OCI-LY7 (cell line): ENCODE data around the gene ERCC6.

Experiments used
- EZH2phosphoT487 ChIP-seq: fragments of 200-600 bp; sonication (generic); IDR thresholded peaks from 2 replicates; pipeline ENCODE4 v1.6.1; 2018; ENCODE audit warnings: low read depth, borderline replicate concordance, mild to moderate bottlenecking, mixed run types, antibody characterized with exemption, low read length, moderate library complexity, mixed read lengths
- TF ChIP-seq, protein P1 (sequence below): fragments of 200-600 bp; sonication (generic); conservative IDR thresholded peaks from 2 replicates; pipeline ENCODE4 v1.5.1; 2014; ENCODE audit warnings: mild to moderate bottlenecking, antibody characterized with exemption, low read length, moderate library complexity, mixed read lengths

DNA sequence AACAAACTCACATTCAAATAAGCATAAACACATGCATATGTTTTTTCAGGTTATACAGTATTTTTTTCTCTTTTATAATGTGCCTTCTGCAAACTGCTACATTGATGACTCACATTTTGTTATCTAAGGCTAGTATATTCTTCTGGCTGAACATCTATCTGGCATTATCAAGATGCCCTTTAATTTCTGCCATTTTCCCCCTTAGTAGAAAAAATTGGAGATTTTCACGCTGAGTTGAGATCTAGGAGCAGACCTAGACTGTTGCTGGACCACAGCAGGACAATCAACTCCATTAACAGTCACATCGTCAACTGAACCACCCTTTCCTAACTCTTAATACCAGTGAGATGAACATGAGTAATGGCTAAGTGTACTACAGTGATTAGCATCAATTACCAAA is 41.6 kb downstream of the ERCC6 start:
- no peak for TF ChIP-seq EZH2phosphoT487
- TF ChIP-seq, protein P1, sequence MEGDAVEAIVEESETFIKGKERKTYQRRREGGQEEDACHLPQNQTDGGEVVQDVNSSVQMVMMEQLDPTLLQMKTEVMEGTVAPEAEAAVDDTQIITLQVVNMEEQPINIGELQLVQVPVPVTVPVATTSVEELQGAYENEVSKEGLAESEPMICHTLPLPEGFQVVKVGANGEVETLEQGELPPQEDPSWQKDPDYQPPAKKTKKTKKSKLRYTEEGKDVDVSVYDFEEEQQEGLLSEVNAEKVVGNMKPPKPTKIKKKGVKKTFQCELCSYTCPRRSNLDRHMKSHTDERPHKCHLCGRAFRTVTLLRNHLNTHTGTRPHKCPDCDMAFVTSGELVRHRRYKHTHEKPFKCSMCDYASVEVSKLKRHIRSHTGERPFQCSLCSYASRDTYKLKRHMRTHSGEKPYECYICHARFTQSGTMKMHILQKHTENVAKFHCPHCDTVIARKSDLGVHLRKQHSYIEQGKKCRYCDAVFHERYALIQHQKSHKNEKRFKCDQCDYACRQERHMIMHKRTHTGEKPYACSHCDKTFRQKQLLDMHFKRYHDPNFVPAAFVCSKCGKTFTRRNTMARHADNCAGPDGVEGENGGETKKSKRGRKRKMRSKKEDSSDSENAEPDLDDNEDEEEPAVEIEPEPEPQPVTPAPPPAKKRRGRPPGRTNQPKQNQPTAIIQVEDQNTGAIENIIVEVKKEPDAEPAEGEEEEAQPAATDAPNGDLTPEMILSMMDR: no peak
